Activated CD4-positive, alpha-beta T cell treated with anti-CD3 and anti-CD28 coated beads for 36 hours (primary cell): ENCODE data around the gene RIOK3. TPM values are rescaled to one million over a fixed set of nuclear protein-coding genes. Genes with fewer than 3 reads are reported as not detected.

ENCODE experiments used
- ATAC-seq: fragments of 200-7000 bp; cut with Tn5 transposase; one replicate; pipeline ENCODE4 v1.10.0; 2021; ENCODE audit warnings: mild to moderate bottlenecking, moderate library complexity
- CTCF ChIA-PET: fragments of 350-600 bp; sonication (Branson Sonifier 250); formaldehyde crosslinking; loops from one replicate; lab custom pipeline; 2021; ENCODE audit warnings: antibody characterized with exemption; lab: Charles Lee
- POLR2A ChIA-PET: fragments of 350-600 bp; sonication (Branson Sonifier 250); formaldehyde crosslinking; loops from one replicate; lab custom pipeline; 2021; ENCODE audit warnings: antibody characterized with exemption, inconsistent platforms; lab: Charles Lee
- DNase-seq: peaks from one replicate; pipeline ENCODE4 v3.0.0-alpha.2; 2020
- H3K27ac Mint-ChIP-seq: one replicate; pipeline ENCODE4 v1.8.0; 2021; ENCODE audit warnings: mixed read lengths
- H3K27me3 Mint-ChIP-seq: one replicate; pipeline ENCODE4 v1.8.0; 2021; ENCODE audit warnings: mixed read lengths
- H3K36me3 Mint-ChIP-seq: one replicate; pipeline ENCODE4 v1.8.0; 2021; ENCODE audit warnings: low read depth, mixed read lengths
- H3K4me1 Mint-ChIP-seq: one replicate; pipeline ENCODE4 v1.8.0; 2021; ENCODE audit warnings: mixed read lengths
- H3K4me3 Mint-ChIP-seq: one replicate; pipeline ENCODE4 v1.8.0; 2021; ENCODE audit warnings: mild to moderate bottlenecking, moderate library complexity, mixed read lengths
- H3K9me3 Mint-ChIP-seq: one replicate; pipeline ENCODE4 v1.8.0; 2021; ENCODE audit warnings: low read depth, mixed read lengths
- intact Hi-C, 2 experiments: fragments of 100-400 bp; cut with DNase I in 1 of 2; cut with micrococcal nuclease in 1 of 2; formaldehyde crosslinking; loops; one replicate each; pipeline versions ENCODE4 v1.14.2 to v1.15.1; 2022 to 2024; cut with DNase I, micrococcal nuclease
- total RNA-seq, 2 experiments: library from RNA; stranded (reverse); gene quantifications; one replicate each; pipeline ENCODE4 v1.2.3, GENCODE V29; 2021

The RIOK3 gene
- total RNA-seq, result 10 to 100 TPM; 71.1 to 71.2 TPM

- peaks cover 11% of the 10 kb centered on the region for H3K36me3 Mint-ChIP-seq
- POLR2A ChIA-PET, result interaction anchor here (0.8 to 0.9 kb wide), 2 partner anchors 35 to 133 kb away, joined by 3 read pairs; partner anchors contain the start of gene NPC1
- CTCF ChIA-PET, result interaction anchor here (1.4 to 2.6 kb wide), 4 partner anchors 10 to 63 kb away, joined by 5 to 10 read pairs (median 6); no protein-coding TSS in a partner anchor
- peak within 1 kb of the TSS; percentile 81 for H3K27ac Mint-ChIP-seq
- peak within 1 kb of the TSS; percentile 99 for H3K4me3 Mint-ChIP-seq
- no peaks in the 10 kb centered on the region for H3K27me3 Mint-ChIP-seq
- peak; percentile 98 for ATAC-seq
- peak; percentile 96 for DNase-seq
- H3K4me1 Mint-ChIP-seq, result peaks cover 42% of the 10 kb centered on the region
- H3K9me3 Mint-ChIP-seq, result no peaks in the 10 kb centered on the region
- intact Hi-C loops, result loop anchor here (1.0 to 10.0 kb wide), 10 partner anchors 14 to 1838 kb away; partner anchors contain the start of genes NPC1 (in 2 of the 2), RBBP8 (in 2 of the 2), RMC1 (in 2 of the 2) and IMPACT (in 1 of the 2)
Measured at GRCh38 chr18:23452728-23453679, at the start of gene RIOK3. RIOK3 (plus strand) TSS chr18:23453287; CDS start chr18:23453440, 153 bp downstream.

GRCh38 chr18:23403310-23403709 is 49.8 kb upstream of the RIOK3 start:
- no peaks in the 10 kb centered on the region for H3K27me3 Mint-ChIP-seq
- H3K4me3 Mint-ChIP-seq, result no peak overlapping the region
- CTCF ChIA-PET, result interaction anchor here (0.6 to 1.0 kb wide), 3 partner anchors 8 to 393 kb away, joined by 3 to 6 read pairs (median 3); no protein-coding TSS in a partner anchor
- no peaks in the 10 kb centered on the region for H3K9me3 Mint-ChIP-seq
- no peak overlapping the region for H3K27ac Mint-ChIP-seq
- intact Hi-C loops, result no loop called here
- peaks cover 4% of the 10 kb centered on the region for H3K36me3 Mint-ChIP-seq
- H3K4me1 Mint-ChIP-seq, result peaks cover 3% of the 10 kb centered on the region
- DNase-seq (no peak), ATAC-seq (no peak)
- POLR2A ChIA-PET, result no interaction called here

GRCh38 chr18:23405636-23406035 is 47.5 kb upstream of the RIOK3 start:
- no peaks in the 10 kb centered on the region for H3K27me3 Mint-ChIP-seq
- ATAC-seq (no peak), DNase-seq (no peak)
- H3K4me3 Mint-ChIP-seq, result no peak overlapping the region
- no peaks in the 10 kb centered on the region for H3K4me1 Mint-ChIP-seq
- no peak overlapping the region for H3K27ac Mint-ChIP-seq
- ChIA-PET POLR2A (no interaction called here), CTCF (interaction anchor here (0.6 to 2.9 kb wide), 7 partner anchors 11 to 274 kb away, joined by 3 to 8 read pairs (median 3); no protein-coding TSS in a partner anchor)
- no peaks in the 10 kb centered on the region for H3K9me3 Mint-ChIP-seq
- H3K36me3 Mint-ChIP-seq, result peaks cover 4% of the 10 kb centered on the region
- intact Hi-C loops, result no loop called here

- no peaks in the 10 kb centered on the region for H3K27me3 Mint-ChIP-seq
- H3K27ac Mint-ChIP-seq, result no peak overlapping the region
- peaks cover 4% of the 10 kb centered on the region for H3K36me3 Mint-ChIP-seq
- H3K4me3 Mint-ChIP-seq, result no peak overlapping the region
- ChIA-PET POLR2A (no interaction called here), CTCF (interaction anchor here (0.6 to 2.9 kb wide), 7 partner anchors 10 to 275 kb away, joined by 3 to 8 read pairs (median 3); no protein-coding TSS in a partner anchor)
- ATAC-seq (no peak), DNase-seq (no peak)
- no peaks in the 10 kb centered on the region for H3K9me3 Mint-ChIP-seq
- intact Hi-C loops, result no loop called here
- no peaks in the 10 kb centered on the region for H3K4me1 Mint-ChIP-seq
Measured at GRCh38 chr18:23406271-23406787, 46.8 kb upstream of the RIOK3 start.

GRCh38 chr18:23412351-23412964 is 40.6 kb upstream of the RIOK3 start:
- no peaks in the 10 kb centered on the region for H3K36me3 Mint-ChIP-seq
- no peaks in the 10 kb centered on the region for H3K27me3 Mint-ChIP-seq
- ChIA-PET POLR2A (no interaction called here), CTCF (interaction anchor here (0.6 to 2.9 kb wide), 23 partner anchors 10 to 614 kb away, joined by 3 to 40 read pairs (median 4); no protein-coding TSS in a partner anchor)
- ATAC-seq (no peak), DNase-seq (no peak)
- no peaks in the 10 kb centered on the region for H3K4me1 Mint-ChIP-seq
- no peak overlapping the region for H3K27ac Mint-ChIP-seq
- intact Hi-C loops, result loop anchor here (1.0 to 5.0 kb wide), 5 partner anchors 281 to 613 kb away; no protein-coding TSS in a partner anchor
- H3K9me3 Mint-ChIP-seq, result no peaks in the 10 kb centered on the region
- no peak overlapping the region for H3K4me3 Mint-ChIP-seq

GRCh38 chr18:23415515-23415914 is 37.6 kb upstream of the RIOK3 start:
- Mint-ChIP-seq H3K4me3 (no peak overlapping the region), H3K27ac (no peak overlapping the region), H3K9me3 (no peaks in the 10 kb centered on the region), H3K27me3 (no peaks in the 10 kb centered on the region), H3K36me3 (no peaks in the 10 kb centered on the region), H3K4me1 (no peaks in the 10 kb centered on the region)
- no peak for ATAC-seq
- ChIA-PET POLR2A (no interaction called here), CTCF (no interaction called here)
- intact Hi-C loops, result no loop called here
- DNase-seq, result no peak

GRCh38 chr18:23416298-23416697 is 36.8 kb upstream of the RIOK3 start:
- no peaks in the 10 kb centered on the region for H3K4me1 Mint-ChIP-seq
- H3K4me3 Mint-ChIP-seq, result no peak overlapping the region
- DNase-seq (no peak), ATAC-seq (no peak)
- H3K9me3 Mint-ChIP-seq, result no peaks in the 10 kb centered on the region
- CTCF ChIA-PET, result interaction anchor here (2.0 kb wide), 1 partner anchor 10 kb away, joined by 4 read pairs; no protein-coding TSS in a partner anchor
- no peaks in the 10 kb centered on the region for H3K36me3 Mint-ChIP-seq
- POLR2A ChIA-PET, result no interaction called here
- H3K27ac Mint-ChIP-seq, result no peak overlapping the region
- intact Hi-C loops, result no loop called here
- H3K27me3 Mint-ChIP-seq, result no peaks in the 10 kb centered on the region

- Mint-ChIP-seq H3K27me3 (no peaks in the 10 kb centered on the region), H3K9me3 (no peaks in the 10 kb centered on the region), H3K4me1 (no peaks in the 10 kb centered on the region), H3K36me3 (peaks cover under 1% of the 10 kb centered on the region), H3K27ac (no peak overlapping the region), H3K4me3 (no peak overlapping the region)
- DNase-seq, result no peak
- intact Hi-C loops, result no loop called here
- POLR2A ChIA-PET, result no interaction called here
- CTCF ChIA-PET, result interaction anchor here (1.7 kb wide), 1 partner anchor 9 kb away, joined by 4 read pairs; no protein-coding TSS in a partner anchor
- no peak for ATAC-seq
Measured at GRCh38 chr18:23421277-23421676, 31.8 kb upstream of the RIOK3 start.

- H3K27me3 Mint-ChIP-seq, result no peaks in the 10 kb centered on the region
Measured at GRCh38 chr18:23422751-23423418, 30.2 kb upstream of the RIOK3 start.

GRCh38 chr18:23424616-23425015 is 28.5 kb upstream of the RIOK3 start:
- Mint-ChIP-seq H3K9me3 (no peaks in the 10 kb centered on the region), H3K27me3 (no peaks in the 10 kb centered on the region), H3K27ac (no peak overlapping the region), H3K36me3 (peaks cover 15% of the 10 kb centered on the region), H3K4me1 (no peaks in the 10 kb centered on the region), H3K4me3 (no peak overlapping the region)
- ATAC-seq, result no peak
- intact Hi-C loops, result no loop called here
- ChIA-PET POLR2A (no interaction called here), CTCF (interaction anchor here (2.5 kb wide), 1 partner anchor 13 kb away, joined by 8 read pairs; no protein-coding TSS in a partner anchor)
- no peak for DNase-seq

More at GRCh38 chr18:23422751-23423418, 30.2 kb upstream of the RIOK3 start:
- Mint-ChIP-seq H3K27ac (no peak overlapping the region), H3K9me3 (no peaks in the 10 kb centered on the region), H3K4me1 (no peaks in the 10 kb centered on the region), H3K4me3 (no peak overlapping the region), H3K36me3 (peaks cover 4% of the 10 kb centered on the region)
- CTCF ChIA-PET, result interaction anchor here (1.7 kb wide), 1 partner anchor 11 kb away, joined by 4 read pairs; no protein-coding TSS in a partner anchor
- POLR2A ChIA-PET, result no interaction called here
- intact Hi-C loops, result no loop called here
- peak; percentile 14 for DNase-seq
- peak; percentile 23 for ATAC-seq
